IPS-18c (cell line): ENCODE results near the gene CALML4.
"Not testable (repeated sequence)": the region's sequence is repeated elsewhere in the genome, so short reads cannot be mapped to it uniquely, and the experiment has no call there.

Source experiments
- H3K4me3 ChIP-seq: 2 replicates; pipeline ENCODE4 v1.7.0; 2013; ENCODE audit warnings: low read depth, mild to moderate bottlenecking, low read length, moderate library complexity; ENCODE audit not compliant: insufficient read depth
- H3K9me3 ChIP-seq: one replicate; pipeline ENCODE4 v1.6.1; 2013; ENCODE audit warnings: mild to moderate bottlenecking, low read length, moderate library complexity; ENCODE audit not compliant: control insufficient read depth, insufficient read depth

CALML4 gene

DNA sequence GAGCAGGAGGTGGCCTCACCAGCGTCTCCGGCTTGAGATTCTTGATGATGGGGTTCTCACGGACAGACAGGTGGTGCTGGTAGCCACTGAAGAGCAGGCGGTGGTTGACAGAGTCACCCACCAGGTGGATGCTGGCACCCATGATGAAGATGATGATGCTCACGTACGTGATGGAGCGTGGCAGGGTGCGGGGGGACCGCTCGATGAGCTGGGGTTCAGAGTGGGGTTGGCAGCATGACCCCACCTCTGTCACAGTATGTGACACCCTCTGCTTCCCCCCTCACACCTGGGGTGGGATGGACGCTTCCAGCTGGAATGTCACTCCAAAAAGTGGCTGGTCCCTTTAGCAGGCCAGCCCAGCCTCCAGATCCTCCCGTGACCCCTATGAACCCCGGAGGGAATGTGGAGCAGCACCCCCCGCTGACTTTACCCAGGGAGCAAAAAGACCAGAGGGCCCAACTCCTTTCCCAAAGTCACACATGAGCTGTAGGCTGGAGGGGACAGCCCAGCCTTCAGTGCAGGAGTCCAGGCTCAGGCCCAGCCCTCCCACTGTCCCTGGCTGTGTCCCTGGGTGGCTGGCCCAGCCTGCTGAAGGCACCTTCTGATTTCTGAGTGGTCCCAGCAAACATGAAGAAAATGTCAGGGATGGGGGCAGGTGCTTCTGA is 6.7 kb upstream of the CALML4 start:
- Histone ChIP-seq H3K9me3 (no peaks in the 10 kb centered on the region), H3K4me3 (no peak overlapping the region)

DNA sequence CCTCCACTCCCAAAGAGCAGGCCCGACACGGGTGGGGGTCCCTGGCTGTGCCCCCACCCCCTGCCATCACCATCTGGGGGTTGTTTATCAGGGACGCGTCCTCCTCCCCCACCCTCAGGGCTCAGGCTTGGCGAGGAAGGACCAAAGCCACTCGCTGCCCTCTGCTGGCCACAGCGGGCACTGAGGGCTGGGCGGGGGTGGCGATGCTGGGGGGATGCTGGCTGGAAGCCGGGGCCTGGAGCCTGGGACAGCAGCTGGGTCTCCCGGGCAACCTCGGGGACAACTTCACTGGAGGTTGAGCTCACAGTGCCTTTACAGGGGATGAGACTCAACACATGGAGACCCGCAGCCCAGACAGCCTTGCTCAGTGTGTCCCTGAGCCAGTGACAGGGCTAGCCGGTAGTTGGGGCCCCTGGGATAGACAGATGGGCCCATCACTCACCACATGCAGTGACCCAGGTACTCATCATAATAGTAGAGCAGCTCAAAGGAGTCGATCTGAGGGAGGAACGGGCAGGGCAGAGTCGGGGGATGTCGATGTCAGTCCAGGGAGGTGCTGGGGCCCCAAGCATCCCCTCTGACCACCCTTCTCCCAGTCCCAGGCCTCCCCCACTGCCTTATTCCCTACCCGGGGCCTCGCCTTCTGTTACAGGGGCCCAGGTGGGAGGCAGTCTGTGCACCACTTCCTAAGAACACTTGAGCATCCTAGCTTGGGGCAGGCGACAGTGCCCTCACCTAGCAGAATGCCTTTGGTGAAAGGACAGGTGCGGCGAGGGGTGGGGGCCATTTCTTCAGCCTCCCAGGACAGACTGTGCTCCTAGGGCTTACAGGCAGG is 5.9 kb upstream of the CALML4 start:
- H3K4me3 ChIP-seq, result no peak overlapping the region

DNA sequence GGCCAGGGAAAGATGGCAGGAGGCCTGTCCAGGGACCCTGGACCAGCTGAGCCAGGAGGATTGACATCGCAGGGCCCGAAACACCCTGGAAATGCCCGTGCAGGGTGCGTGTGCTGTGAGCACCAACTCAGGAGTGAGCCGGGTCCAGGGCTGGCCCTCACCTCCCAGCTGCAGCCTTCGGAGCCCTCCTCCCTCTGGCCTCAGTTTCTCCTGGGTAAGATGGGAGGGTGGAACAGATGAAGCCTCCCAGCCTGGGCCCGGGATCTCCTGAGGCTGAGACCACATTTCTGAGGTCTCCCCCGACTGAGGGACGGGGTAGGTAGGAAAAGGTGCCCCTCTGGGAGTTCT is 5.3 kb upstream of the CALML4 start:
- Histone ChIP-seq H3K9me3 (no peaks in the 10 kb centered on the region), H3K4me3 (no peak overlapping the region)

More for the DNA sequence above, 5.9 kb upstream of the CALML4 start:
- no peaks in the 10 kb centered on the region for H3K9me3 ChIP-seq

DNA sequence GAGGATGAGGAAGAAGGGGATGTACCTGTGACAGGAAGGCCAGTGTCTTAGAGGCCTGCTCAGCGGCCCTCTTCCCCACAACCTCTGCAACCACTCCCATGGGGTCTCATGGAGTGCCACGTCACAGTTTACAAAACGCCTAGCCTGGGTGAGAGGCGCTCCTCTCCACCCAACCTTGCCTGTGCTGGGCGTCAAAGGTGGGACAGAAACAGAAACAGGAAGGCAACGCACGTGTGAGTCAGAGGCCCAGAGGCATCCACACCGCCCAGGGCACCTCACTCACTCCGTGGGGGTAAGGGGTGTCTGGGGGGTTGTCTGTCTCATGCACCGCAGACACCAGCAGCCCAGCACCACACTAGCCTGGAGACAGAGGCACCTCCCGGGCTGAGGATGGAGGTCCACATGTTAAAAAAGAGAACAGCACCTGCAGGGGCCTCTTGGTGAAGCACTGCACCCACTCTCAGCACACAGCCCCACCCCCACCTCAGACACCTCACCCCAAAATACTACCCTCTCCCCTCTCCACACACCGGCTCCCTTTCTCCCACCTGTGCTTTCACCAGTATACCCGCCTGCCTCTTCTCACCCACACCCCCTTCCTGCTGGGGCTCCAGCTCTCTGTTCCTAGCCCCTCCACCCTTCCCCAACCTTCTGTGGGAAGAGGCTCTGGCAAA is 4.7 kb upstream of the CALML4 start:
- Histone ChIP-seq H3K9me3 (no peaks in the 10 kb centered on the region), H3K4me3 (no peak overlapping the region)

DNA sequence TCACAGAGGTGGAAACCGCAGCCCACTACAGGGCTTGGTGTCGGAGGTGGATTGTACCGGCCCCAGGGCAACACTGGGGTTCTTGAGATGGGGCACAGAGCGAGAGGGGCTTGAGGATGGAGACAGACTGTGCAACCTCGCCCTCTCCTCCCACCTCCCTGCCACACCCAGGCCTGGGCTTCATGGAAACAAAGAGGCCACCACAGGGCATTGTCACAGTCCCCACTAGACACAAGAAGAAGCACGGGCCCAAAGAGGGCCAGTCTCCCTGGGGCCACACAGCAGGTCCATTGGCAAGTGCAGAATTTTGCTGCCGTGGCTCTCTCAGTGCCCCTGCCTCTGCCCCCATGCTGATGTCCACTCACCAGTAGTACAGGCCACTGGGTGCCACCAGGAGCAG is 4.1 kb upstream of the CALML4 start:
- H3K4me3 ChIP-seq, result no peak overlapping the region

DNA sequence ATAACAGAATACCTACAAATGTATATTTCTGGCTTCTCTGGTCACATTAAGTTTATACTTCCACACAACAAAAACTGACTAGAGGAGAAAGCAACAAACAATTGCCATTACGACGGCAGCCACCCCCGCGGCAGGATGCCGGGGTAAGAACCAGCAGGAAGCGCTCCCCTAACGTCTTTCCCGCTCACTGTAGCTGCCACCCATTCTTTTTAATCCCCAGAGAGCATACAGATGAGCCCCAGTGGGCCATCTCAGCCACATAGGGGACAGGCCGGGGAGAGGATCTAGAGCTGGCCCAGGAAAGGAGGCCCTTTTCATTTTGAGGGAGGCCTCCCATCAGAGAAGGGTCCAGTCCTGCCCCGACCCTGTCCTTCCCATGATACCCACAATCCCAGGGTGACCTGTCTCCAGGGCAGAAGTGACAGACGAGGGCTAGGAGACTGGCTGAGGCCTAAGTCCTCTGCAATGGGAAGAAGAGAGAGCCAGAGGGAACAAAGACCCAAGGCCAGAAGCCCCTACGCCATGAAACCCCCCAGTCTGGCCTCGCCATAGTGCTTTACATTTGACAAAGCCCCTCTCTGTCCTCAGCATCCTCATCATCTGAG is 3.6 kb upstream of the CALML4 start:
- Histone ChIP-seq H3K4me3 (no peak overlapping the region), H3K9me3 (no peaks in the 10 kb centered on the region)

More for the DNA sequence above, 4.1 kb upstream of the CALML4 start:
- H3K9me3 ChIP-seq, result no peaks in the 10 kb centered on the region

DNA sequence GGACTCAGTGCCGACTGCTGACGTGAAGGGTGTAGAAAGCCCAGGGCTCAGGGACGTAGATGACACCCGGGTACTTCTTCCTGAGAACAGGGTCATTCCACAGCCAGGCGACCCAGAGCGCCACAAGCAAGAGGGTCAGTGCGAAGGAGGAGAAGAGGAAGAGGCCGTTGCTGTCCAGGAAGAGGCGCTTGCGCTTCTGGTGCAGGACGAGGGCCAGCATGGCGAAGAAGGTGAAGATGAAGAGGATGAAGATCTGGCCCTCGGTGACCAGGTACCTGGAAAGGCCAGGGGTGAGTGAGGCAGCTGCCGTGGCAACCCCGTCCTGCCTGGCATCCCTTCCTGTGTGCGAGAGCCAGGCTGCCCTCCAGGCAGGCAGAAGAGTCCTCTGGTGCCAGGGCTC is 3.0 kb upstream of the CALML4 start:
- H3K9me3 ChIP-seq, result no peaks in the 10 kb centered on the region
- H3K4me3 ChIP-seq, result no peak overlapping the region

DNA sequence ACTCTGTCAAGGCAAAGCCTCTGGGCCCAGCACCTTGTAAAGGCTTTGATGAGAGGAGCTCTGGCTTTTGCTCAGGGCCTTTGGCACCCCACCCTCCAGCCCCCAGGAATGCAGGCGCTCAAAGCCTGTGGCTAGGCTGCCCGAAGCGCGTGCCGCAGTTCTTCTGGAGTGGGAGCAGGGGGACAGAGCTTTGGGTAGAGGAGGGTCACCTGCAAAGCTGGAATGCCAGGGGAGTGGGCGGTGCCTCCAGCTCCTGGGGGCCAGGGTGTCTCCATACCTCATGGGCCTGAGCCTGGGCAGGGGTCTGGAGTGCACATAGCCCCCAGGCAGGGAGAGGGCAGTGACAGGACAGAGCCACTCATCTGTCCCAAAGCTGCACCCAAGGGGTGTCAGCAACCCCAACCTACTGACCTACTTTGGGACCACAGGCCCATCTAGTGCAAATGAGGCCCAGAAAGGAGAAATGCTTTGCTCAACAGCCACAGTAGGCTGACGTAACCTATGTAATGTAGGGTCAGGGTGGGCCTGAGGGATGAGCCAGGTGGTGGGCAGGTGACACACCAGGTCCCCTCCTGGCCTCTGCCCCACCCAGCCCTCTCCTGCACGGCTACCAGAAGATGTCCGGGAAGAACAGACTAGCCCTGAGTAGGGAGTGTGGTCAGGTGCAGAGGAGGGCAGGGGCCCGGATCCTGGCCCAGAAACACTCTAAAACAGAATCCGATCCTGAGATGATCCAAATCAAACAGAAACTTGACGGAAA is 2.2 kb upstream of the CALML4 start:
- no peak overlapping the region for H3K4me3 ChIP-seq
- H3K9me3 ChIP-seq, result no peaks in the 10 kb centered on the region

DNA sequence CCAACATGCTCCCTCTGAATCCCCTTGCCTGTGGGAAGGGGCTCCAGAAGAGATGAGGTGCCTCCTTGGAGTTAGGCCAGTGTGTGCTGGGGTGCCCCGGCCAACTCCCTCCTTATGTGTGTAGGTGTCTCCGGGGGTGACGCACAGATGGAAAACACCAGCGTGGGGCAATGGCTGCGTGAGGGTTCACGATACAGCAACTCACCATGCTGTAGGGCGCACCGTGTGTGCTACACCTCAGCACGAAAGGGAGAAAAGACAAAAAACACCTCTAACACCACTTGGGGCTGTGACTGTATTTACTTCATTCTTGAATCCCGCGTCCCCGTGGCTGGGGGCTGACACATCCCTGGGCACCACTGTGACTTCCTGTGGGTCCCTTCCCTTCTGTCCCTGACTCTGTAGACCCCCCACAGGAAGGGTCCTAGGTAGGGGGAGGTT is 1.6 kb upstream of the CALML4 start:
- H3K9me3 ChIP-seq, result no peaks in the 10 kb centered on the region
- H3K4me3 ChIP-seq, result no peak overlapping the region

DNA sequence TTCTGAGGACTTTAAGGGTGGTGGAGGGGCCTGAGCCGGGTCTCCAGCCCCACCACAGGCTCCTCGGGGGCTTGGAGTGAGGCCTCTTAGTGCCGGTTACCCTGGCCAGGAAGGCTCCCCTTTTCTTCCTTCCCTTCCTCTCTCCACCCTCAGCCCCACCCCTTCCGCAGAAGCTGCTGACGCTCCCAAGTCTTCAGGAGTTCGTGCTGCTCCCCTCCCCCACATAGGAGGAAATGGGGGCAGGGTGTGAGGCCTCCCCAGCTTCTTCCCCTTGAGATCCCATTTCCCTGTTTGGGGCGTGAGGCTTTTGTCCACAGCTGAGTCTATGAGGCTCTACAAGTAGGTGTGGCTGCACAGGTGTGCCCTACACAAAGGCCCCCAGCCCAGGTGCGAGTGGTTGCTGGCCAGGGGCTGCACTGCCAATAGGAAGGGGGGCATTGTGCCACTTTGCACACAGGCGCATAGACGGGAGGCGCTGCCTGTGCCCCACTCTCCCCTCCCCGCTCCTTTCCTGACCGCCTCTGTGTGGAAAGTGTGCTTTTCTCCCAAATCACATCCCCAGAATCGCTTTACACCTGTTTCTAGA is 915 bp upstream of the CALML4 start:
- H3K9me3 ChIP-seq, result no peaks in the 10 kb centered on the region
- H3K4me3 ChIP-seq, result no peak overlapping the region

DNA sequence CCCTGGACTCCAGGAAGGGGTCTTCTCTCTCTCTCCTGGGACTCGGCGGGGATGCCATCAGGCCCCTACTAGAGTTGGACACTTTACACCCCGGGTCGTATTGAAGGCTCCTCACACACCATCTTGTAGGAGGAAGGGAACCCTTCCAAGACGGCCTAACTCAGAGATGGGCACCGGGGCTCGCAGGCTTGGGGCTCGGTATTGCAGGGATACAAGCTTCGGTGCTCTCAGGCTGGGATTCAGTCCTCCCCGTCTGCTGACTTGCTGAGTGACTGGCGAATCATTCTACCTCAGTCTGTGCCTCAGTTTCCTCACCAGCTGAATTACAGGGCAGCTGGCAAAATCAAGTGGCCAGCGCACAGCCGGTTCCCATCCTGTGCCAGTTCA is 419 bp upstream of the CALML4 start:
- Histone ChIP-seq H3K4me3 (no peak overlapping the region; the same call in 1 of the 2 replicates), H3K9me3 (no peaks in the 10 kb centered on the region)

DNA sequence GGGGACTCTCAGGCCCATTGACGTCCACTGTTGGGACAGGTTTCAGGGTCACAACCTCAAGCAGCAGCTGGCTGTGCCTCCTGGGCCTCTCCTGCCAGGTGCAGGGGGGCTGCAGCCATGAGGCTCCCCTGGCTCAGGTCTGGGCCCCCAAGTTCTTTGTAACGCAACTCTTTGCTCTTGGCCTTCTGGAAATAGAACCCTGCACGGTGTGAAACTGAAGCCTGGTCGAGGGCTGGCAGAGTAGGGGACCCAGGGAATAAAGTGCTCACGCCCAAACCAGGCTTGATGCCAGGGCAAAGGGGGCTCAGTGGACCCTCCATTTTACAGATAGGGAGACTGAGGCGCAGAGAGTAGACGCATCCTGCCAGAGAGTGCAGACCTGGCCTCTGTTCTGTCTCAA is 771 bp downstream of the CALML4 start:
- Histone ChIP-seq H3K9me3 (no peaks in the 10 kb centered on the region), H3K4me3 (no peak overlapping the region)

DNA sequence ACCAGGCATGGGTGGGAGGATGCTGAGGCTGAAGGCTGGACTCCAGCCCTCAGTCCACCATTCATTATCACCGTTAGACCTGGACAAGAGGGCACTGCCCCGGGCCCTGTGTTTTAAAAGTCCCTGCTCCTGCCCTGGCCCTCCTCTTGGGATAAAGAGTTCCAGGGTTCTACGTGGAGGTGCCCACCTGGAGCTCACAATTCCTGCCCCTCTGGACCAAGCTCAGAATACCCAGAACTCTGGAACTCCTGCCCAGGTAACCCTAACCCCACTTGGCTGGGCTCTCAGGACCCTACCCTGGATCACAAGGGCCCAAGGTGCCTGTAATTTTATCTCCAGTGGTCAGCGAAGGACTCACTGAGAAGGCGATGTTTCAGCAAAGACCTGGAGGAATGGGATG is 1.2 kb downstream of the CALML4 start:
- Histone ChIP-seq H3K4me3 (no peak overlapping the region), H3K9me3 (no peaks in the 10 kb centered on the region)

DNA sequence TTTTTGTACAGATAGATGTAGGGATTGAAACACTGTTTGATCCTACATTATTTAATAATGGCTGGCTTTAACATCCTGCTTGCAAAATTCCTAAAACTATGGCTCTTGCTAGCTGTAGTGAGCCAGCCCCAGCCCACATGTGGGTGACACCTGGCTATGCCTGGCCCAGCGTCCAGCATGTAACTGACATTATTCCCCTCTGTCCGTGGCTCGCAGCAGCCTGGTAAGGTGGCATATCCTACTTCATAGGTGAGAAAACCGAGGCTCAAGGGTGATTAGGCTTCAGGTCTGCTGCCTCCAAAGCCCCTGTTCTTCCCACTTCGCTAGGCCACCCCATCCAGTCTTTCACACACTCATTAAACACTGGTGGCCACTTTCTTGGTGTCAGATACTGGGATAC is 1.6 kb downstream of the CALML4 start:
- no peaks in the 10 kb centered on the region for H3K9me3 ChIP-seq

DNA sequence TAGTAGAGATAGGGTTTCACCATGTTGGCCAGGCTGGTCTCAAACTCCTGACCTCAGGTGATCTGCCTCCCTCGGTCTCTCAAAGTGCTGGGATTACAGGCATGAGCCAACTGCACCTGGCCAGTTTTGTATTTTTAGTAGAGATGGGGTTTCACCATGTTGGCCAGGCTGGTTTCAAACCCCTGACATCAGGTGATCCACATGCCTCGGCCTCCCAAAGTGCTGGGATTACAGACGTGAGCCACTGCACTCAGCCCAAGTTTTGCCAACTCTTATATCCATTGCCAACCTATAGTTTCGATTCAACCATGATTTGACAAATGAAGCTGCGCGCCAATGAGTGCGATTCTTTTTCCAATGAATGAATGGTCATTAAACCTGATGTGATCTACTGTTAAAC is 2.1 kb downstream of the CALML4 start:
- not testable (repeated sequence) for H3K9me3 ChIP-seq, H3K4me3 ChIP-seq

More for the DNA sequence above, 1.6 kb downstream of the CALML4 start:
- H3K4me3 ChIP-seq, result no peak overlapping the region

DNA sequence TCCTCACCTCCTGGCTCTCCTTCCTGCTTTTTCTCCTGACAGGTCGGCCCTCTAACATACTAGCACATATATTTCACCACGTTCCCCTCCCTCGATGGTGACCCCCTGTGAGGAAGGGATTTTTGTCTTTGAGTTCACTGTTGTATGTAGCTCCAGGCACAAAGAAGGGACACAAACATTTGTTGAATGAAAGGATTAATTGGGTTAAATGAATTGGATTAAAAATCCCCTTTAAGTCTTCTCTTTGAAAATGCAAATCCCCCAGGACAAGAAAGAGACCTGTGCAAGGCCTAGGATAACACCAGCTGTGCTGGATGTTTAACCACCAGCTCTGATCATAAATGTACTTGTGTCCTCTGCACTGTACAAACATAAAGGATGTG is 3.3 kb downstream of the CALML4 start:
- Histone ChIP-seq H3K4me3 (no peak overlapping the region), H3K9me3 (no peaks in the 10 kb centered on the region)
